Endothelial cell of umbilical vein (primary cell): ENCODE measurements around the gene ARGLU1. TPM values are rescaled to one million over a fixed set of nuclear protein-coding genes. Genes with fewer than 3 reads are reported as not detected.

Source experiments
- BruUV-seq: library from RNA; stranded (reverse); fragments of 400-500 nt; replicated peaks from 2 replicates; lab custom pipeline; 2021; lab: Mats Ljungman, UMichigan
- CTCF ChIA-PET: fragments of 300-600, 350-600 bp; sonication (Branson Sonifier 250); formaldehyde crosslinking; loops from one replicate; lab custom pipeline; 2021; ENCODE audit warnings: antibody characterized with exemption, inconsistent platforms; lab: Charles Lee
- POLR2A ChIA-PET: fragments of 300-600, 350-600 bp; sonication (Branson Sonifier 250); formaldehyde crosslinking; loops from one replicate; lab custom pipeline; 2021; ENCODE audit warnings: antibody characterized with exemption, inconsistent platforms; lab: Charles Lee
- DNase-seq: peaks from one replicate; pipeline ENCODE4 v3.0.0-alpha.2; 2011; ENCODE audit warnings: low read depth, low spot score
- FAIRE-seq: peaks from 2 replicates; lab custom pipeline; 2011; peaks lifted over from hg19 to GRCh38; lab: Jason Lieb, UNC
- H2AFZ ChIP-seq: 2 replicates; pipeline ENCODE4 v1.6.0; 2012; ENCODE audit warnings: low read depth, low read length, control low read depth, inconsistent platforms
- H3K27ac ChIP-seq: 2 replicates; pipeline ENCODE4 v1.5.1; 2011; ENCODE audit warnings: low read depth, mild to moderate bottlenecking, control low read depth, low read length, moderate library complexity; ENCODE audit not compliant: insufficient read depth
- H3K27me3 ChIP-seq, 2 experiments: 2 replicates each; pipeline versions ENCODE4 v1.6.0 to v1.6.1; 2011; ENCODE audit warnings: low read length in 2 of 2, mixed read lengths in 1 of 2; ENCODE audit not compliant: control insufficient read depth in 2 of 2, insufficient read depth in 2 of 2
- H3K36me3 ChIP-seq, 2 experiments: 2 replicates in 1 of 2; 3 replicates in 1 of 2; pipeline ENCODE4 v1.5.1; 2011; ENCODE audit warnings: low read length in 2 of 2, mild to moderate bottlenecking in 1 of 2, moderate library complexity in 1 of 2; ENCODE audit not compliant: control insufficient read depth in 2 of 2, insufficient read depth in 2 of 2; ENCODE audit errors: extremely low read depth in 1 of 2
- H3K4me1 ChIP-seq: 3 replicates; pipeline ENCODE4 v1.5.1; 2011; ENCODE audit warnings: mild to moderate bottlenecking, low read length; ENCODE audit not compliant: control insufficient read depth, insufficient read depth; ENCODE audit errors: extremely low read depth
- H3K4me2 ChIP-seq: 2 replicates; pipeline ENCODE4 v1.6.1; 2011; ENCODE audit warnings: low read length, control low read depth, mixed read lengths; ENCODE audit not compliant: insufficient read depth
- H3K4me3 ChIP-seq, 3 experiments: fragments of 200-600 bp in 1 of 3; sonication (generic), shearing (Covaris generic) in 1 of 3; replicated peaks in 1 of 3; 2 replicates each; pipeline ENCODE4 v1.5.1; 2011 to 2016; ENCODE audit warnings: control low read depth in 3 of 3, low read length in 3 of 3, mild to moderate bottlenecking in 2 of 3, inconsistent platforms in 1 of 3, low read depth in 1 of 3, moderate library complexity in 1 of 3; ENCODE audit not compliant: insufficient read depth in 1 of 3
- H3K79me2 ChIP-seq: 2 replicates; pipeline ENCODE4 v1.6.0; 2012; ENCODE audit warnings: low read length, inconsistent platforms; ENCODE audit not compliant: control insufficient read depth, insufficient read depth
- H3K9ac ChIP-seq: replicated peaks from 2 replicates; pipeline ENCODE3; 2011; ENCODE audit warnings: low read length, control low read depth; ENCODE audit not compliant: insufficient read depth; ENCODE audit errors: extremely low read depth
- H3K9me1 ChIP-seq: replicated peaks from 3 replicates; pipeline ENCODE4 v1.6.0; 2011; ENCODE audit warnings: mild to moderate bottlenecking, low read length; ENCODE audit not compliant: control insufficient read depth, insufficient read depth; ENCODE audit errors: extremely low read depth
- H3K9me3 ChIP-seq: replicated peaks from 2 replicates; pipeline ENCODE4 v1.5.1; 2012; ENCODE audit warnings: low read length, inconsistent platforms; ENCODE audit not compliant: control insufficient read depth, insufficient read depth
- H4K20me1 ChIP-seq: replicated peaks from 2 replicates; pipeline ENCODE3; 2011; ENCODE audit warnings: mild to moderate bottlenecking, low read length; ENCODE audit not compliant: control insufficient read depth, insufficient read depth; ENCODE audit errors: extremely low read depth
- EZH2 ChIP-seq: IDR thresholded peaks from 2 replicates; pipeline ENCODE4 v1.6.1; 2012; ENCODE audit warnings: borderline replicate concordance, low read depth, mild to moderate bottlenecking, moderate library complexity, low read length, inconsistent platforms; ENCODE audit not compliant: severe bottlenecking
- FOS ChIP-seq: IDR thresholded peaks from 2 replicates; pipeline ENCODE4 v1.6.1; 2011; ENCODE audit warnings: mild to moderate bottlenecking, low read length, moderate library complexity, borderline replicate concordance; ENCODE audit not compliant: insufficient read depth
- GATA2 ChIP-seq: IDR thresholded peaks from 2 replicates; pipeline ENCODE4 v1.7.0; 2011; ENCODE audit warnings: low read depth, mild to moderate bottlenecking, moderate library complexity, mixed read lengths, low read length; ENCODE audit not compliant: insufficient read length, insufficient read depth
- JUN ChIP-seq: IDR thresholded peaks from 2 replicates; pipeline ENCODE4 v1.6.1; 2011; ENCODE audit warnings: borderline replicate concordance, low read depth; ENCODE audit not compliant: insufficient read length, insufficient read depth
- MYC ChIP-seq: IDR thresholded peaks from one replicate; pipeline ENCODE4 v1.6.1; 2011; ENCODE audit warnings: mild to moderate bottlenecking, low read depth, low read length
- POLR2A ChIP-seq: IDR thresholded peaks from 2 replicates; pipeline ENCODE4 v1.6.1; 2012; ENCODE audit warnings: low read depth, mild to moderate bottlenecking, control low read depth, low read length
- POLR2AphosphoS5 ChIP-seq: IDR thresholded peaks from 2 replicates; pipeline ENCODE4 v1.6.1; 2012; ENCODE audit warnings: low read depth, mild to moderate bottlenecking, control low read depth, low read length, moderate library complexity; ENCODE audit not compliant: insufficient read depth
- dilution Hi-C: fragments of 300-500 bp; cut with MboI; formaldehyde crosslinking; loops from one replicate; pipeline ENCODE4 v1.15.0; 2019; ENCODE audit warnings: low sequenced_read_pairs; ENCODE audit not compliant: extremely low pct_ligation_motif_present
- intact Hi-C: fragments of 100-400 bp; cut with micrococcal nuclease; formaldehyde crosslinking; loops from one replicate; pipeline ENCODE4 v1.10.0; 2022
- polyA plus RNA-seq, 4 experiments: library from polyadenylated mRNA; depleted of rRNA in 3 of 4; stranded (reverse) in 3 of 4; unstranded in 1 of 4; fragments of >200 nt; gene quantifications; 2 replicates each; pipeline versions ENCODE4 v1.2.1 to v1.2.3, GENCODE V29; 2011 to 2012; ENCODE audit warnings: missing spikeins in 1 of 4
- total RNA-seq: library from RNA; stranded (reverse); gene quantifications from 2 replicates; pipeline ENCODE4 v1.2.3, GENCODE V29; 2021
- TF ChIP-seq, protein P1 (sequence below): IDR thresholded peaks from 2 replicates; pipeline ENCODE4 v1.6.1; 2011; ENCODE audit not compliant: insufficient read depth, insufficient read length
- TF ChIP-seq, protein P2 (sequence below), 2 donors: IDR thresholded peaks; 1 replicate in 1 of 2; 2 replicates in 1 of 2; pipeline ENCODE4 v1.5.1; 2011; ENCODE audit warnings: low read length in 2 of 2, mild to moderate bottlenecking in 2 of 2, moderate library complexity in 2 of 2, control low read depth in 1 of 2, inconsistent platforms in 1 of 2, low read depth in 1 of 2; ENCODE audit not compliant: insufficient read depth in 1 of 2; ENCODE audit errors: extremely low read depth in 1 of 2

Gene ARGLU1
- total and polyA plus RNA-seq, 2 donors (not counting 3 experiments of a cell fraction or from before 2014, with no cell fraction given) = 44.4 to 111 TPM

DNA sequence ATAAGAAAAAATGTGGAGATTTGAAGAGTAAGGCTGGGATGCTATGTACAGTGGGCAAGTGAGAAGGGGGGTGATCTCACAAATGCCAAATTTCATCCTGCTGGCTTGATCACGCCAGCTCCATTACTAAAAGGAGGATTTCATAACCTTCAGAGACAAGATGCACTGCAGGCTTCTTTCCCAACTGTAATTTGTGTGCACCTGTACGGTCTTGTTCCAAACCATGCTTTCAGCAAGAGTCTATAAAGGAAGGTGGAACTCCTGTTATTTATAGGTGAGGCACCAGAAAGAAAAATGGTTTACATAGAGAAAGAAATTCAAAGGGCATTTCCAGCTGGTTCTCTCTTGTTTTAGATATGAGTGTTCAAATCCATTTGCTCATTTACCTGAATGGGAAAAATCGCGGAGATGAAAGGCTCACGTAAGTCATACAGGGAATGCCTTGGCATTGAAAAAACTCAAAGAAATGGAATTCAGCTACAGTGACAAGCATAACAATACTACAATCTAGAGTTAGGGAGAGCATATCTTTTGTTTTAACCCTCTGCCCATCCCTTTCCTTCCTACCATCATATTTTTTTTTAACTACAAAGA, 45.7 kb downstream of the ARGLU1 start:
- TF ChIP-seq POLR2AphosphoS5 = no peak
- no peak for TF ChIP-seq JUN
- TF ChIP-seq, protein P1, sequence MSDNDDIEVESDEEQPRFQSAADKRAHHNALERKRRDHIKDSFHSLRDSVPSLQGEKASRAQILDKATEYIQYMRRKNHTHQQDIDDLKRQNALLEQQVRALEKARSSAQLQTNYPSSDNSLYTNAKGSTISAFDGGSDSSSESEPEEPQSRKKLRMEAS = no peak
- no peak for TF ChIP-seq MYC
- ChIA-PET CTCF (interaction anchor here (1.2 to 1.7 kb wide), 3 partner anchors 11 to 16 kb away, joined by 3 to 6 read pairs (median 5); partner anchors contain the start of gene EFNB2), POLR2A (no interaction called here)
- Histone ChIP-seq H3K4me3 (no peak overlapping the region), H3K9me1 (no peaks in the 10 kb centered on the region), H2AFZ (no peak overlapping the region), H3K27me3 (no peaks in the 10 kb centered on the region), H3K36me3 (peaks cover 0 to 8% of the 10 kb centered on the region in 2 experiments), H4K20me1 (peaks cover 2% of the 10 kb centered on the region), H3K9me3 (no peaks in the 10 kb centered on the region), H3K79me2 (peaks cover 26% of the 10 kb centered on the region), H3K4me2 (peak overlapping the region; percentile 14), H3K27ac (no peak overlapping the region), H3K9ac (no peak overlapping the region), H3K4me1 (peaks cover 19% of the 10 kb centered on the region)
- no TSS peak for BruUV-seq
- DNase-seq (no peak), FAIRE-seq (no peak)
- dilution Hi-C loops (no loop called here), intact Hi-C loops (no loop called here)

DNA sequence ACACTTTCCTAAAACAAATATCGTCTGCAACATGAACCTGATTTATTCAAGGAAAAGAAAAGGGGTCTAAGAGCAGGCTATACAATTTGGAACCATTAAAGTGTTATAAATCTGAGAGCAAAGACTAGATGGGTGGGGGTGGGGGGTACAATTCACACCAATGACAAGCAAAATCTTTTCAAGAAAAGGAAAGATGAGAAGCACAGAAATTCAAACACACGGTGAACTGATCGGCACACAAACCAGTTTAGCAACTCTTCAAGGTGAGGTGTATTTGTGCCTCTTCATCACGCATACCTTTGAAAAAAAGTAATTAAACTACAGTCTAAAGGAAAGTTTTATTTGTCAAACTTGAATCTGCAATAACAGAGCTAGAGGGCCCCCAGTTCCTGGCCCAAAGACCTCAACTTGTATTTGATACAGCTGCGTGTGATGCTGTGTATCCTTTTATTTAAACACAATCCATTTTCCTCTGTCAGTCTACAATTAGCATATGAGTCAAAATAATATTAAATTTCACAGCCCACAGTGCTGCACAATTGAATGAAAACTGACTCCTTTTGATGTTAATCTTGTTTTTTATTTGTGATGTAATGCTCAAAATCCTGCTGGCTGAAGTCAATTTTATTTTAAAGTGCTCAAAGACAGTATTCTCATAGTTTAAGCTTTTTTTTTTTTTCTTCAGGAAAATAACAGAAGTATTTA, 46.7 kb downstream of the ARGLU1 start:
- FAIRE-seq = no peak
- H3K79me2 ChIP-seq = peaks cover 22% of the 10 kb centered on the region
- TF ChIP-seq, protein P1 = no peak
- no peak for TF ChIP-seq POLR2A
- TF ChIP-seq EZH2 = no peak
- TF ChIP-seq GATA2 = no peak
- no peak for TF ChIP-seq JUN
- no peak for TF ChIP-seq MYC
- TF ChIP-seq, protein P2, sequence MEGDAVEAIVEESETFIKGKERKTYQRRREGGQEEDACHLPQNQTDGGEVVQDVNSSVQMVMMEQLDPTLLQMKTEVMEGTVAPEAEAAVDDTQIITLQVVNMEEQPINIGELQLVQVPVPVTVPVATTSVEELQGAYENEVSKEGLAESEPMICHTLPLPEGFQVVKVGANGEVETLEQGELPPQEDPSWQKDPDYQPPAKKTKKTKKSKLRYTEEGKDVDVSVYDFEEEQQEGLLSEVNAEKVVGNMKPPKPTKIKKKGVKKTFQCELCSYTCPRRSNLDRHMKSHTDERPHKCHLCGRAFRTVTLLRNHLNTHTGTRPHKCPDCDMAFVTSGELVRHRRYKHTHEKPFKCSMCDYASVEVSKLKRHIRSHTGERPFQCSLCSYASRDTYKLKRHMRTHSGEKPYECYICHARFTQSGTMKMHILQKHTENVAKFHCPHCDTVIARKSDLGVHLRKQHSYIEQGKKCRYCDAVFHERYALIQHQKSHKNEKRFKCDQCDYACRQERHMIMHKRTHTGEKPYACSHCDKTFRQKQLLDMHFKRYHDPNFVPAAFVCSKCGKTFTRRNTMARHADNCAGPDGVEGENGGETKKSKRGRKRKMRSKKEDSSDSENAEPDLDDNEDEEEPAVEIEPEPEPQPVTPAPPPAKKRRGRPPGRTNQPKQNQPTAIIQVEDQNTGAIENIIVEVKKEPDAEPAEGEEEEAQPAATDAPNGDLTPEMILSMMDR (IDR thresholded peaks at IDR 0.05; ENCODE audit: extremely low read depth in 1 of 2, insufficient read depth in 1 of 2, low read depth in 1 of 2, low read length in 2 of 2) = no peak
- TF ChIP-seq POLR2AphosphoS5 = no peak
- no peak for TF ChIP-seq FOS
- CTCF ChIA-PET = interaction anchor here (1.2 to 1.7 kb wide), 2 partner anchors 12 to 15 kb away, joined by 3 to 6 read pairs; no protein-coding TSS in a partner anchor
- H3K4me2 ChIP-seq = no peak overlapping the region
- dilution Hi-C loops = no loop called here
- no peak overlapping the region for H3K27ac ChIP-seq
- no peaks in the 10 kb centered on the region for H3K9me3 ChIP-seq
- POLR2A ChIA-PET = interaction anchor here (0.7 kb wide), 1 partner anchor 173 kb away, joined by 3 read pairs; no protein-coding TSS in a partner anchor
- H3K4me1 ChIP-seq = peaks cover 19% of the 10 kb centered on the region
- no peaks in the 10 kb centered on the region for H3K9me1 ChIP-seq
- no peak for DNase-seq
- BruUV-seq = no TSS peak
- H4K20me1 ChIP-seq = peaks cover 2% of the 10 kb centered on the region
- intact Hi-C loops = no loop called here
- H3K27me3 ChIP-seq = no peaks in the 10 kb centered on the region
- H3K36me3 ChIP-seq = peaks cover 0 to 7% of the 10 kb centered on the region in 2 experiments
- H2AFZ ChIP-seq = no peak overlapping the region
- no peak overlapping the region for H3K9ac ChIP-seq
- H3K4me3 ChIP-seq = no peak overlapping the region
